Dermis blood vessel endothelial cell (primary cell): ENCODE results near the gene IL23A. TPM values are rescaled to one million over a fixed set of nuclear protein-coding genes. Genes with fewer than 3 reads are reported as not detected.
"Not testable (repeated sequence)": the region's sequence is repeated elsewhere in the genome, so short reads cannot be mapped to it uniquely, and the experiment has no call there.

Experiments
- DNase-seq: peaks from one replicate; pipeline ENCODE4 v3.0.0; 2010
- total RNA-seq: library from RNA; depleted of rRNA; stranded (reverse); fragments of >200 nt; gene quantifications from 2 replicates; pipeline ENCODE4 v1.2.3, GENCODE V29; 2014

Gene IL23A
- total RNA-seq, 1 donor from 2014 or later: 0.34 TPM

DNA sequence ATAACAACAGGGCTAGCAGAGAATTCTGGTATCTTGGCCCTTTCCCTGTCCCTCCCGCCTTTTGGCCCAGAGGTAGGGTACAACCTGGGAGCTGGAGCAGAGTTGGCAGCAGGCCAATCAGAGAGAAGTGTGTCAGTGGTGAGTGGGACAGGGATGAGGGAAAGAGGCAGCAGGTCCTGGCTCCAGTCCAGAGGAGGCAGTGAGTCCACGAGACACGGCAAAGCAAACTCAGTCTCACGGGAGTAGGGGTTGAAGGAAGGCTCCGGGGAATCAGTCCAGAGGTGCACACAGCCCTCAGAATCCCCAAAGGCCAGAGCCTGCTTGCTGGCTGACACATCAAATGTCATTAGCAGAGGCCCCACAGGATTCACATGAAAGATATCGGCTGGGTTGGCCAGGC, 12.2 kb upstream of the IL23A start:
- DNase-seq: no peak

- DNase-seq: no peak
These were observed 7.7 kb upstream of the IL23A start for GRCh38 chr12:56330936-56331490.

DNA sequence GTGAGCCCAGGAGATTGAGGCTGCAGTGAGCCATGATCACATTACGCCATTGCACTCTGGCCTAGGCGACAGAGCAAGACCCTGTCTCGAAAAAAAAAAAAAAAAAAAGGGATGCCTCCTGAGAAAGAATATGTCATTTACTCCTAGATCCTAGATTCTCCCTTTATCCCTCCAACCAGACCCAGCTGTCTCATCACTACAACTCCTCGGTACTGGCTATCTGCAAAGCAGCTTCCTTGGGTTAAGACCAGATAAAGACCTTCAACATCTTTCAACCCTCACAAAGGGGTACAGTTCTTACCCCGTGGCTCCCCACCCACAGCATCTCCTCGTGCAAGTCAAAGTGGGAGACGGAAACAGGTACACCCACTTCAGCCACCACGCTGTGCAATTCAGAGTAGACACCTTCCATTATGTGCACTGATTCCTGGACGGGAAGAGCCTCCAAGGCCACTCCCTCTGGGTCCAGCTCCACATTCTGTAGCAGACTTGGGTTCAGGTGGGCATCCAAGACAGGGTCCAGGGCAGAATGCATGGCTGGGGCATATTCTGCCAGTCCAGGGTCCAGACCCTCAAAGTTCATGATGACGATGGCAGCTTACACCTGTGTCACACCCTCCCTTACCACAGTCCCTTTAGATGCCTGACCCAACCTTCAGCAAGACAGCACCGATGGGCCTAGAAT, 6.0 kb upstream of the IL23A start:
- DNase-seq: no peak

- DNase-seq: no peak
These were observed 5.4 kb upstream of the IL23A start for GRCh38 chr12:56333197-56333678.

DNA sequence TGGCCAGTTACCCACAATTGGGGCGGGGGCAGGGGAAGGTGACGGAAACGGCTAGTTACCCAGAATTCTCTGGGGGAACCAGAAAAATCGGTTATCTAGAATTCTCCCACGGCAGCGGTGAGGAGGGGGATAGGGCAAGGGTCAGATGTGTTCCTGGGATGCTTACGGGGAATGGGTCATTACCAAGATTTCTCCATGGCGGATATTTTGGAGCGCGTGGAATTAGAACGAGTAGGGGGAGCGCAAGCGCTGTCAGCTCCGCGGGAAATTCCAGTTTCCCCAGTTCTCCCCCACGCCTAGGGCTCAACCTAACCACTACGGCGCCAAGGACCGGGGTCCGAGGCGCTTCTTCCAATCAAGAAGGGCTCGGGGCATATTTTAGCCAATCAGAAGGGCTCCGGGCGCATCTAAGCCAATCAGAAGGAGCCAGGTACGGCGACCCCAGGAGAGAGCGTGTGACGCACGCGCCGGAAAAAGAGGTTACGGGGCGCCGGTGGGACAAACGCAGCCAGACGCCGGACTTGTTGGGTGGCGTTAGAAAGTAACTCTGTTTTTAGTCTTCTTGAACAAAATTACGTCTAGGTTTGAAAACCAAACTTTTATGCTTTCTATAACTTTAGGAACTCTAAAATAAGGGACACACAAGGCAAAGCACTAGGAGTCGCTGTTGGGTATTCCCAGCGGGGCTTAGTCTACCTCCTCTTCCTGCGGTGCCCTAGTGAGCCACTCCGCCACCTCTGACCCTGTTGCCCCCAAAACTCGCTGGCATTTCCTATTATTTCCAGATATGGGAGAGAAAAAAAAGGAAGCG, 4.8 kb upstream of the IL23A start, which contains the start of gene PAN2:
Gene PAN2 (minus strand): TSS at position 322 of the 811 bp plus-strand sequence. CDS start 906 bp downstream, outside the sequence.
- DNase-seq: peak; percentile 99

- no peak for DNase-seq
These were observed 4.2 kb upstream of the IL23A start for GRCh38 chr12:56334490-56334793.

DNA sequence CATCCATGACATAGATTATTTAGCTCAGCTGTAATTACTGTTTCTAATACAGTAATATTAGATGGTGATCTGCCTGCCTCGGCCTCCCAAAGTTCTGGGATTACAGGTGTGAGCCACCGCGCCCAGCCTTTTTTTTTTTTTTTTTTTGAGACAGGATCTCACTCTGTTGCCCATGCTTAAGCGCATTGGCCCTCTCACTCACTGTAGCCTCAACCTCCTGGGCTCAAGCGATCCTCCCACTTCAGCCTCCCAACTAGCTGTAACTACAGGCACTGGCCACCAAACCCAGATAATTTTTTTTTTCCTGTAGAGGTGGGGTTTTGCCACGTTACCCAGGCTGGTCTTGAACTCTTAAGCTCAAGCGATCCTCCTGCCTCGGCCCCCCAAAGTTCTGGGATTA, 3.2 kb upstream of the IL23A start:
- DNase-seq: not testable (repeated sequence)

DNA sequence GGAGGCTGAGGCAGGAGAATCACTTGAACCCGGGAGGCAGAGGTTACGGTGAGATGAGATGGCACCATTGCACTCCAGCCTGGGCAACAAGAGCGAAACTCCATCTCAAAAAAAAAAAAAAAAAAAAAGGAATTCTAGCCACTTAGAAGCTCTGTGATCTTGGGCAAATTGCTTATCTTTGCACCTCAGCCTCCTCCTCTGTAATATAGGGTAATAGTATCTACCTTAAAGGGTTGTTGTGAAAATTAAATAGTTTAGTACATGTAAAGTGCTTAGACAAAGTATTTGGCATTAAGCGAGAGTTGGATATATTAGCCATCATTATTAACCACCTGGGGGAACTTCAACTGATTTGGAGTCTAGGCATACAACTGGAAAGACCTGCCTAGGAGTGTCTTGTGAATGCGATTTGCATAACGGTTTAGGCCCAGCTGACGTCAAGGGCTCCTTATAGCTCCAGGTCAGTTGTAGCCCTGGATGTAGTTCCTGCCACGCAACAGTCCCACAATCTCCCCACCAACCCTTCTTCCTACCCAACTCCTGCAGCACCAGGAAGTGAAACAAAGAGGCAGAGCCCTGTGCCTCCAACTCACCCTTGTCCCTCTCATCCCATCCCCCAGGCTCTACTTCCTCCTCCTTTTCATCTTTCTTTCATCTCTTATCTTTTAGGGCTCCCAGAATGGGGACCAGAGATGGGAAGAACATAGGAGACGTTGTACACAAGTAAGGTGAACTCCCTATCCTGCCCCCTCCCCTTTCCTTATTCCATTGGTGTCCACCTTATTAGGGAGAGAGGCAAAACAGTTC, 2.1 kb upstream of the IL23A start:
- DNase-seq: no peak

GRCh38 chr12:56337753-56338251, 882 bp upstream of the IL23A start:
- DNase-seq: no peak

DNA sequence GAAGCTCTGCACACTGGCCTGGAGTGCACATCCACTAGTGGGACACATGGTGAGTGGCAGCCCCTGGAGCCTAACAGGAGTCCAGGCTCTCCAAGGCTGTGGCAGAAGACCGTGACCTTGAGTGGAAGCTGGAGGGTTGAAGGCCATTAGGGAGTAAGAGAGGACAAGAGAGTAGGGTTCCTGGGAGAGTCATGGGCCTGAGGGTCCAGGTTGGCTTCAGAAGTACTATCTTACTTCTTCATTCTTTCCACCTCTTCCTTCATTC, 406 bp downstream of the IL23A start:
- DNase-seq: no peak

- no peak for DNase-seq
These were observed 2.9 kb downstream of the IL23A start for GRCh38 chr12:56341616-56342015.

DNA sequence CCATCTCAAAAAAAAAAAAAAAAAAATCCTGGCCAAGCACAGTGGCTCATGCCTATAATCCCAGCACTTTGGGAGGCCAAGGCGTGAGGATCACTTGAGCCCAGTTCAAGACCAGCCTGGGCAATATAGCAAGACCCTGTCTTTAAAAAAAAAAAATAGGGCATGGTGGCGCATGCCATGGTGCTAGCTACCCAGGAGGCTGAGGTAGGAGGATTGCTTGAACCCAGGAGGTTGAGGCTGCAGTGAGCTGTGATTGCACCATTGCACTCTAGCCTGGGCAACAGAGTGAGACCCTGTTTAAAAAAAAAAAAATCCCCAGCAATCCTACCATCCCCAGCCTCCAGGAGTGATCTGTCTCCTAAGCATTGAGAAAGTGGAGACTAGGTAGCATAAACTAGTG, 3.6 kb downstream of the IL23A start:
- DNase-seq: not testable (repeated sequence)

- peak; percentile 35 for DNase-seq
These were observed 8.0 kb downstream of the IL23A start for GRCh38 chr12:56346675-56347074.

DNA sequence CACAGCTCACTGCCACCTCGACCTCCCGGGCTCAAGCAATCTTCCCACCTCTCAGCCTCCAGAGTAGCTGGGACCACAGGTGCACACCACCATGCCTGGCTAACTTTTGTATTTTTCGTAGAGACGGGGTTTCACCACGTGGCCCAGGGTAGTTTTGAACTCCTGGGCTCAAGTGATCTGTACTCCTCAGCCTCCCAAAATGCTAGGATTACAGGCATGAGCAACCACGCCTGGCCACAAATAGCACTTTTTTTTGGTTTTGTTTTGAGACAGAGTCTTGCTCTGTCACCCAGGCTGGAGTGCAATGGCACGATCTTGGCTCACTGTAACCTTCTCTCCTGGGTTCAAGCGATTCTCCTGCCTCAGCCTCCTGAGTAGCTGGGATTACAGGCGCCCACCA, 8.6 kb downstream of the IL23A start:
- not testable (repeated sequence) for DNase-seq

DNA sequence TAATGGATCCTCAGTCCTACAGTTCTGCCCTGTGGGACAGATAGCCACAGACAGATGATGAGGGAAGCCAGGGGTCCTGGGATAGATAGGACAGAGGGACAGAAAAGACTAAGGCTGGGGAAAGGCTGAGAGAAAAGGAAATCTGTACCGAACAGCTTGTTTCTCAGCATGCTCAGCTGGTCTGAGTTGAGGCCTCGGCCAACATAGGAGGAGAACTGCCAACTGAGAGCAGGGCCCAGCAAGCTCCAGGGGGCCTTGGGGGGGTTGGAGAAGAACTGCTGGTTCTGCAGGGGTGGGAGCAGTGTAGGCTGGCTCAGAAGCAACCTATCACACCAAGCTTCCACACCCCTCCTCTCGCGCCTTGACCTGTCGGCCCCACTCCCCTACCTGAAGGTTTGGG, 10.1 kb downstream of the IL23A start:
- DNase-seq: no peak

DNA sequence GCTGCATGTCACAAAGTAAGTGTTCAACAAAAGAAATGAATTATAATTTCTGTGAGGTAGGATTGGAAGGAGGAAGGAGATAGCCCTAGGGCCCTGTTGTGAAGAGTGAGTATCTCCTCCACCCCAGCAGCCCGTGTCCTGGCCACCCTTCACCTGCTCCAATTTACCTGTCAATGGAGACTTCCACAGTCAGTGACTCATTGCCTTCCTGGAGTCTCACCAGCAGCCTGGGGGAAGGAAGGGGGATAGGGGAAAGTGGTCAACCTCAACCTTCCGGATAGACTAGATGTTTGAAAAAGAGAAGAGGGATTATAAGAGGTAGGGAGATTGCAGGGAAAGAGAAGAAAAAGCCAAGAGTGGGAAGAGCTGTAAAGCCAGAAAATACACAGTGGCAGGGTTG, 12.0 kb downstream of the IL23A start:
- no peak for DNase-seq

GRCh38 chr12:56351325-56351724, 12.6 kb downstream of the IL23A start:
- DNase-seq: no peak

DNA sequence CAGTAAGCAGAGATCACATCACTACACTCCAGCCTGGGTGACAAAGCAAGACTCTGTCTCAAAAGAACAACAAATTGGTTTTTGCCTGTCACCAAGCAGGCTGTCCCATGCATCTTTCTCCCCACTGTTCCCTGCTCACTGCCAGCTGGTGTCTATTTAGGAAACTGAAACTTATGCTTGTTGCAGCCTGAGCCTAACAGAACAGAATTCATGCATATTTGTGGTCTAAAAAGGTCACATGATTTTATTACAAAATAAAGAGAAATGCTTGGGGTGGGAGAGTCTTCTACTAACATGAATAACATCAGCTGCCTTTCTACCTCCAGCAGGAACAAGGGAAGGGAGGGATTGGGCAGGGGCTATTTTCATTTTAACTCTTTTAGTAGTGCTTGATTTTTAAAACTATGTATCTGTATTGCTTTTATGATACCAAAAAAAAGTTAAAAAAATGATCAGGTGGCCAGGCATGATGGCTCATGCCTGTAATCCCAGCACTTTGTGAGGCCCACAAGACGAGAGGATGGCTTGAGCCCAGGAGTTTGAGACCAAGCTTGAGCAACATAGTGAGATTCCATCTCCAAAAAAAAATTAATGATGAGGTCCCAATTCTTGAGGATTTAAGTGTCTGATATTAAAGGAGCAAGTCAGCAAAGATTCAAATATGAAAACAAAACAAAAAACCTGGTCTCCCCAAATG, 20.3 kb downstream of the IL23A start:
- peak; percentile 10 for DNase-seq

DNA sequence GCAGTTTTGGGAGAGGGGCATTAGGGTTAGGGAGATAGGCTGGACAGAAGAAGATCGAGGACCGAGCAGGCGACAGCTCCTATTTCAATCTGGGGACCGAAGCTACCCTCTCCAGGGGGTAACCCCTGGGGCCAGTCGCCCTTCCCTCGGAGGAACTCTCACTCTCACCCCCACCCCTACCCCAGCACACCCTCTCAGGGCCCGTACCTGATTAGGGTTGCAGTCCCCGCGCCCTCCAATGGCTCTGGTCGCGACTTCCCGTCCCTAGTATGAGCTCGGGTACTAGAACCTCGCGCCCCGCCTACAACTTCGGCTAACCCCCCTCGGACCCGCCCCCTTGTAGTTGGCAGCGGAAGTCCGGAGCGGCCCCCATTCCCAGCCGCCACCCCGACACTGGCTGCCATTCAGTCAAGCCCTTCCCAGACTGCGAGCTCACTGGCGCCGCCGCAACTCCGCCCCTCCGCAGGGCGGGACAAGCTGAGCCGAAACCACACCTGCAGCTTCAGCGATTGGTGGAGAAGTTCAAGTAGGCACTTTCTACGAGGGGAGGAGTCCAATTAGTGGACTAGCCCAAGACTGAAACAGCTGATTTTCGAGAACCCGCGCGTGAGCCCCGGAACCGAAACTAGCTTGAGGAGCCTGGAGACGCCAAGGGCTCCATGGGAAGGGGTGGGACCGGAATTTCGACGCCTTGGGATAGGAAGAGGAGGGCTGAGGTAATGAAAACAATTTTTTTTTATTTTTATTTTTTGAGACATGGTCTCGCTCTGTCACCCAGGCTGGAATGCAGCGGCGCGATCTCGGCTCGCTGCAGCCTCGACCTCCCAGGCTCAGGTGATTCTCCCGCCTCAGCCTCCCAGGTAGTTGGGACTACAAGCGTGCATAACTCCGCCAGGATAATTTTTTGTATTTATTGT, 21.4 kb downstream of the IL23A start, which contains the start of gene STAT2:
Gene STAT2 (minus strand): TSS at position 257 of the 917 bp plus-strand sequence. CDS start 3,536 bp downstream, outside the sequence.
- peak; percentile 100 for DNase-seq

GRCh38 chr12:56361487-56362129, 22.9 kb downstream of the IL23A start:
- DNase-seq: no peak
